HG03135 (cell line): ENCODE measurements around the gene UCK1.
"Not testable (repeated sequence)": the region's sequence is repeated elsewhere in the genome, so short reads cannot be mapped to it uniquely, and the experiment has no call there.

ENCODE experiments used
- ATAC-seq: cut with Tn5 transposase; IDR thresholded peaks from one replicate; pipeline ENCODE4 v1.9.1; 2021; ENCODE audit warnings: mild to moderate bottlenecking, moderate library complexity; ENCODE audit not compliant: unreplicated experiment

Gene UCK1

GRCh38 chr9:131524665-131525315 is 6.3 kb downstream of the UCK1 start:
- no peak for ATAC-seq

GRCh38 chr9:131523451-131524435 is 7.3 kb downstream of the UCK1 start:
- no peak for ATAC-seq

DNA sequence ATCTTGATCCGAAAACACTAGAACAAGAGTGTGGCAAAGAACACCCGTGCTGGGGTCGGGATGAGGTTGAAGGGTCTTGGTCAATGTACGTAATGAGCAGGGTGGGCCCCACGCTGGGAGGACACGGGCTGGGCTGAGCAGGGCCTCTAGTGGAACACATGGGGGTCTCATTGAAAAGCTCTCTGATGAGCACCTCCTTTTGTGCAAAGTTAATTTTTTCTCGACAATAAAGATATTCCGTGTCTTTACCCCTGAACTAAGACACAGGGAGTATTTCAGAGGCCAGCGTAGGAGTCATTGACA is 8.0 kb downstream of the UCK1 start:
- no peak for ATAC-seq

- ATAC-seq: no peak
Observed at GRCh38 chr9:131522257-131523085, 8.6 kb downstream of the UCK1 start.

DNA sequence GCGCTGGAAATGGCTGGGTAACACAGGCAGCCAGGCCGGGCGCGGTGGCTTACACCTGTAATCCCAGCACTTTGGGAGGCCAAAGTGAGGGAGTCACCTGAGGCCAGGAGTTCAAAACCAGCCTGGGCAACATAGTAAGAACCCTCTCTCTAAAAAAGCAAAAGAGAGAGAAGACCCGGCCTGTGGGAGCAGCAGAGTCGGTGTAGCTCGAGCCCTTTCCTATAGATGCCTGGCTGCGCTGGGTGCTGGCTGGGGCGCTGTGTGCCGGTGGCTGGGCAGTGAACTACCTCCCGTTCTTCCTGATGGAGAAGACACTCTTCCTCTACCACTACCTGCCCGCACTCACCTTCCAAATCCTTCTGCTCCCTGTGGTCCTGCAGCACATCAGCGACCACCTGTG is 9.2 kb downstream of the UCK1 start:
- no peak for ATAC-seq

GRCh38 chr9:131521203-131521602 is 9.9 kb downstream of the UCK1 start:
- no peak for ATAC-seq

GRCh38 chr9:131520503-131520902 is 10.6 kb downstream of the UCK1 start:
- ATAC-seq: no peak

DNA sequence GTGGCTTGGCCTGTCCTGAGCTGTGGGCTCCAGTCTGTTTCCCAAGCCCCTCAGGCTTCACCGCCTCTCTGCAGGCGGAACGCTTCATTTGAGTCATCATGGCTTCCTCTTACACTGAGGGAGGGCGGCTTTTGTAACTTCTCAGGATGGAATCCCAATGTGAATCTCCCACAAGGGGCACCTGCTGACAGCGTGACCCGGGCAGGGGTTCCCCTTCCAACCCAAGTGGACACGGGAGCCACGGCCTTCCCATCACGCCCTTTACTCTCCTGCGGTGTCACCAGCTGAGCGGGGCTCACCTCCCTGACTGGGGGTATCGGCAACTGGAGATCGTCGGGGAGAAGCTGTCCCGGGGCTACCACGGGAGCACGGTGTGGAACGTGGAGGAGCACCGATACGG is 12.5 kb downstream of the UCK1 start:
- ATAC-seq: no peak

DNA sequence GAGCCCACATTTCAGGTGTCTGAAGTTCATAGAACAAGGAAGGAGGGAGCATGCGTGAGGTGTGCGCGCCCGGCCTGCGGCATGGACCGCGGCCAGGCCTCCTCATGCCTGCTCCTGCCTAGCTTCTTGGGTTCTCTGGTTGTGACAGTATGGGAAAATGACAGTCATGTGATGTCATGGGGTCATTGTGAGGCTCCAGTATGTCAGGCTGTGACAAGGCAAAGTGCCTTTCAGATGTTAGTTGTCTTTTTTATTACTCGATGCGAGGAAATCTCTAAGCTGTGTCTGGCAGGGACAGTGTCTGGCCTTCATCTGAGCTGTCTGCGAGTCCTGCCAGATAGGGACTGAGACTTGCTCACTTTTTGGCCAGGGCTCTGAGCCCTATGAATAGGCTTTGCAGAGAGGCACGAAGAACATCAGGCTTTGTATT is 13.3 kb downstream of the UCK1 start:
- ATAC-seq: no peak

DNA sequence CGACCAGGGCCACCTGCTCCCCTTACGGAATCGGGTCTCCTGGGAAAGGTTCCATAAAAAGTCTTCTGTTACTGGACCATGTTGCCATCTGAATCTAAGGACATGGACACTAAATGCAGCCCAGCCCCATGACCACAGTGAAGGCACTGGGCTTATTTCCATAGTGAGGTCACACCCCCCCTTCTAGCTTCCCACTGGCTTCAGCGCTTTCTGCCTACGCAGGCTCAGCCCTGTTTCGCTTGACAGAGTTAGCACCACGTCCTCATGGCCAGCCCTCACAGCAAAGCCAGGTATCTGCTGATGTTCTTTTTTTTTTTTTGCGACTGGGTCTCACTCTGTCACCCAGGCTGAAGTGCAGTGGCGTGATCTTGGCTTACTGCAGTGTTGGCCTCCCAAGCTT is 14.1 kb downstream of the UCK1 start:
- ATAC-seq: no peak

DNA sequence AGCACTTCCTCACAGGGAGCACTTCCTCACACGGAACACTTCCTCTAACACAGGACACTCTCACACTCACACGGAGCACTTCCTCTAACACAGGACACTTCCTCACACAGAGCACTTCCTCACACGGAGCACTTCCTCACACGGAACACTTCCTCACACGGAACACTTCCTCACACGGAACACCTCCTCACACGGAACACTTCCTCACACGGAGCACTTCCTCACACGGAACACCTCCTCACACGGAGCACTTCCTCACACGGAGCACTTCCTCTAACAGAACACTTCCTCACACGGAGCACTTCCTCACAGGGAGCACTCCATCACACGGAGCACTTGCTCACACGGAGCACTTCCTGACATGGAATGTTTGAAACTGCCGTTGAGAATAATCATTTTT is 15.0 kb downstream of the UCK1 start:
- no peak for ATAC-seq

DNA sequence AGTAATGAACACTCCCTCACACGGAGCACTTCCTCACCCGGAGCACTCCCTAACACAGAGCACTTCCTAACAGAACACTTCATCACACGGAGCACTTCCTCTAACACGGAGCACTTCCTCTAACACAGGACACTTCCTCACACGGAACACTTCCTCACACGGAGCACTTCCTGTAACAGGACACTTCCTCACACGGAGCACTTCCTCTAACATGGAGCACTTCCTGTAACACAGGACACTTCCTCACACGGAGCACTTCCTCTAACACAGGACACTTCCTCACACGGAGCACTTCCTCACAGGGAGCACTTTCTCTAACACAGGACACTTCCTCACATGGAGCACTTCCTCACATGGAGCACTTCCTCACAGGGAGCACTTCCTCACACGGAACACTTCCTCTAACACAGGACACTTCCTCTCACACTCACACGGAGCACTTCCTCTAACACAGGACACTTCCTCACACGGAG is 15.5 kb downstream of the UCK1 start:
- ATAC-seq: not testable (repeated sequence)

- no peak for ATAC-seq
Observed at GRCh38 chr9:131513177-131513576, 17.9 kb downstream of the UCK1 start.

DNA sequence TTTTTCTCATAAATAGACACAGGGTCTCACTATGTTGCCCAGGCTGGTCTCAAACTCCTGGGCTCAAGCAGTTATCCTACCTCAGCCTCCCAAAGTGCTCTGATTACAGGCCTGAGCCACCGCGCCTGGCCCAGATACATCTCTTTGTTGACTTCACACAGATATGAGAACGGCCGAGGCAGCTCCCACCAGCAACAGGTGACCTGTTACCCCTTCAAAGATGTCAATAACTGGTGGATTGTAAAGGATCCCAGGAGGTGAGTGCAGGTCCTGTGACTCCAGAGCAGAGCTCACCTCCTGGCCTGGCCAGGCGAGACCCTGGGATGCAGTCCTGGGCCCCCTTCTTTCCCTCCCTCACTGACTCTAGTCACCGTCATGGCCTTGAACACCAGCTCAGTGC is 19.2 kb downstream of the UCK1 start:
- ATAC-seq: no peak

GRCh38 chr9:131511416-131511815 is 19.6 kb downstream of the UCK1 start:
- ATAC-seq: no peak

GRCh38 chr9:131505012-131505411 is 26.1 kb downstream of the UCK1 start:
- ATAC-seq: no peak

DNA sequence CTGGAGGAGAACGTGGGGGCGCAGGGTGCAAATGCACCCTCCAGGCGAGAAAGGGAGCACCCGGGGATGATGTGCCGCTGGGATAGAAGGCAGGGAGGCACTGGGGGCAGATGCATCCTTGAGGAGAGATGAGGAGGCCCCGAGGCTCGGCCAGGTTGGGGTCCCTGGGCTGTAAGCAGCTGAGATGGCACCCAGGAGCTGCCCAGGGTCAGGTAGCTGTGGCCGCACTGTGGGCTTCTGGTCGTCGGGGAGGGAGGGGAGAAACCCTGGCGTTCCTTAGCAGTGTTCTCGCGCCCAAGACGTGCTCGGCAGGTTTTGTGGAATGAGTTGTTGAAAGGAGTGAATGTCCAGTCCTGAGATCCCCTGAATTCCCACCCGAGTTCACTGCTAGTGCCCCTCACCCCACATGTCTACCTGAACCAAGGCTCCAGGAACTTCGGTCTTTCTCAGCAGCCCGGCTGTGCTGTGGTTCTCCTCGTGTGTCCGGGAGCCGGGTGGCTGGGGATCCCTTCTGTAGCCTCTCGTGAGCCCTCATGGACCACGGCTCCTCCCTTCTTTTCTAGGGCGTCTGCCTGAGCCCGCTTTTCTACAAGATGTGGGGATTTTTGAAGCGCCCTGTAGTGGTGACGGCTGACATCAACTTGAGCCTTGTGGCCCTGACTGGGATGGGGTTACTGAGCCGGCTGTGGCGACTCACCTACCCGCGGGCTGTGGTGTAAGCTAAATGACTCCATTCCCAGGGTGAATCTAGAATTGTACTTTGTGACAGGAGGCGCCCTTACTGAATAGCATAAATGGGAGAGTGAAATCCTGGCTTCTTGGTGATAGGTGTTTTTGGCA is 27.2 kb downstream of the UCK1 start:
- no peak for ATAC-seq

GRCh38 chr9:131502781-131503625 is 28.1 kb downstream of the UCK1 start, which contains the start of gene POMT1:
TSS of gene POMT1 (plus strand) at chr9:131502918. CDS start at chr9:131504219, 1,301 bp downstream.
- peak; percentile 78 for ATAC-seq

DNA sequence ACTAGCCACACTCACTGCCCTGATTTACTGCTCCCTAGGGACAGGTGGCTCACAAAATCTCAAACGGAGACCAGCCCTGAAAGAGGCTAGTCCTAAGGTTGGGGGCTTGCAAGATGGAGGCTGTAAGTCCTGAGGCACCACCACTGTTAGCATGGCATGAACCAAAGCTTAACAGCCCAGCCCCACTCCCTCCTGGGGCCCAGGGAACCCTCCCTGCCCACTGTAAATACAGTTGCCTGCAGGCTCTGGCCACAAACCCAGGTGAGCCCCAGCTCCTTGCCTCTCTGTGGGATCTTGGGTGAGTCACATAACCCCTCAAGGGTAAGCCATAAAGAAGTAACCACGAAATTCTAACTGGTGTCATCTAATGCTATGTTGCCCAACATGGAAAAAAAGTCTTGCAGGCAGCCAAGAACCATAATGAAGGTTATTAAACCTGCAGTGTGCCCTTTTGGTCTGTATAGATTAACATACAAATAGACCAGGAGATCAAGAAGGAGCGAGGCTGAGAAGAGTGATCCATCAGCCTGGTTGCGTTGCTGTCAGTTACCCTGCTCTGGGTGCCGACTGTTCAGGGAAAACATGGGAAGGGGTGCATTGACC is 30.0 kb downstream of the UCK1 start:
- no peak for ATAC-seq
